ENCODE results near the gene CHTOP.
"Not testable (repeated sequence)": the region's sequence is repeated elsewhere in the genome, so short reads cannot be mapped to it uniquely, and the experiment has no call there.

Gene CHTOP, protein sequence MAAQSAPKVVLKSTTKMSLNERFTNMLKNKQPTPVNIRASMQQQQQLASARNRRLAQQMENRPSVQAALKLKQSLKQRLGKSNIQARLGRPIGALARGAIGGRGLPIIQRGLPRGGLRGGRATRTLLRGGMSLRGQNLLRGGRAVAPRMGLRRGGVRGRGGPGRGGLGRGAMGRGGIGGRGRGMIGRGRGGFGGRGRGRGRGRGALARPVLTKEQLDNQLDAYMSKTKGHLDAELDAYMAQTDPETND
- total RNA-seq: 97.8 to 134 (median 110) reads per million in 4 donors

- DNase-seq: peak; percentile 85 to 98 (median 91)
Measured at GRCh38 chr1:153633754-153634665, at the start of gene CHTOP. Gene CHTOP (plus strand): TSS chr1:153634066. CDS start chr1:153636589, 2,523 bp downstream.

- no peak for DNase-seq
Measured at GRCh38 chr1:153585006-153585405, 48.9 kb upstream of the CHTOP start.

GRCh38 chr1:153586347-153586746 lies 47.5 kb upstream of the CHTOP start:
- DNase-seq: no peak

DNA sequence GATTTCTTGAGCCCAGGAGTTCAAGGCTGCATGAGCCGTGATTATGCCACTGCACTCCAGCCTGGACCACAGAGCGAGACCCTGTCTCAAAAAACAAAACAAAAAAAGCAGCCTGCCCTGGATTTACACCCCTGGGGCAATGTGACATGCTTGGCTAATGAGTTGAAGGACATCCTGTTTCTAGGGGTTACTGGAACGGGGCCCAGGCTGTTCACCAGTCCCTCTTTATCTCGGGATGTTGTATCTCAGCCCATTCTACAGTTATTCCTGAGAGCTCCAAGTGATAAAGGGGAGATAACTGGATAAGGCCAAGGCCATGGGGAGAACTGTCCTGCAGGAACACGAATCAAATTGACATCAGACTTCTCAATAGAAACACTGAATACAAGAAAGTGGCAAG lies 46.6 kb upstream of the CHTOP start:
- no peak for DNase-seq

- DNase-seq: not testable (repeated sequence)
Measured at GRCh38 chr1:153588033-153588432, 45.8 kb upstream of the CHTOP start.

DNA sequence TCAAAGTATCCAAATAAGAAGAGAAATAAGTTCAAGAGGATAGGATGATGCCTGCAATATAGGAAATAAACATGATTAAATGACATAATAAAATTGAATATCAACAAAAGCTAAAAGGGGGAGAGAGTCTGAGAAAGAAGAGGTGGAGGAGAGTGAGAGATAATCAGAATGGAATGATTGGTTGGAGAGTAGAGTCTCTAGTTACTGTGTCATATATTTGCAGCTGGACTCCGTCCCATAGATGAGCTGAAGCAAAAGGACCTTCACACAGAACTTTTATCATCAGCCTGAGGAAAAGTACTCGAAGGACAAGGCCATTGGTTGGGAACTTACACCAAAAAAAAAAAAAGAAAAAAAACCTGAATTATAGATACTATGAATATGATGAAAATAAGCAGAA lies 45.4 kb upstream of the CHTOP start:
- no peak for DNase-seq

DNA sequence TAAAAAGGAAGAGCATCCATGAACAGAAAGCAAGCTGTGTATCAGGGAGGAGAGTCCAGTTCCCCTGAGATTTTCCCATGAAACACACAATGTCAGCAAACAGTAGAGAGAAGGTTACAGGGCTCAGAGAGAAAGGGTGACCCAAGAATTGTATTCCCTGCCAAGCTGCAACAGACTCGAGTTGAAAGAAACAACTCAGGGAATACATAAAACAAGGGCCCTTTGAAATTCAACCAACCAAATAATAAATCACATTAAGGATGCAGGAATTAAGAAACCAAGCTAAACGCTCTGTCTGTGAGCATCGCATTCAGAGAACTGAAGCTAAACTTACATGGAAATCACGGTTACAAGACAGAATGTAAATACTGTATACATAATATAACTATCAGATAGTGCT lies 41.1 kb upstream of the CHTOP start:
- no peak for DNase-seq

GRCh38 chr1:153597206-153597605 lies 36.7 kb upstream of the CHTOP start:
- DNase-seq: peak in 1 of 5 donors; percentile 8

- peak in 1 of 5 donors; percentile 45 for DNase-seq
Measured at GRCh38 chr1:153598309-153599172, 35.3 kb upstream of the CHTOP start.

DNA sequence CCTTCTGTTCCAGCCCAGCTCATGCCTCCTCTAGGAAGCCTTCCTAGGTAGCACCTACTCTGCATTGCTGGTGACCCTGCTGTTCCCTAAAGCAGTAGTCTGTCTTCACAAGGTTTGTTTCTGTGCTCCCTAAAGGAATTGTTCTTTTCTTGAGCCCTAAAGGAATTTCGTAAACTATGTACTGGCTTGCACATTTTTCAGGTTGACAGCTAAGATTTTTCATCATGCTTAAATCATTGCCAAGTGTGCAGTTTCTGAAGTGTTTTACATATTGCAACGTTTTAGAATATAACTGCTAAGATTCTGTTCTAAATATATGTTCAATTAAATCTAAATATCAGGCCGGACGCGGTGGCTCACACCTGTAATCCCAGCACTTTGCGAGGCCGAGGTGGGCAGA lies 34.0 kb upstream of the CHTOP start:
- DNase-seq: no peak

DNA sequence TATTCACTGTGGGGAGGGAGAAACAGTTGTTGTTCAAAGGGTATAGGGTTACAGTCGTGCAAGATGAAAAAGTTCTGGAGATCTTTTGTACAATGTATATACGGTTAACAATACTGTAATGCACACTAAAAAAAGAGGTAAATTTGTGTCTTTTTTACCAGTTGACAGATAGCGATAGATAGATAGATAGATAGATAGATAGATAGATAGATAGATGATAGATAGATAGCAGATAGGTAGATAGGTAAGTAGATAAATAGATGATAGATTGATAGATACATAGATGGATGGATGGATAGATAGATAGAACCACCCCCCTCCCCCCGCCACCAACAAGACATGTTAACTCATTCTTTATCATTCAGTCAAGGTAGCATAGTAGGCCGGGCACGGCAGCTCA lies 31.1 kb upstream of the CHTOP start:
- no peak for DNase-seq

GRCh38 chr1:153606194-153606593 lies 27.7 kb upstream of the CHTOP start:
- no peak for DNase-seq

GRCh38 chr1:153607381-153607780 lies 26.5 kb upstream of the CHTOP start:
- DNase-seq: no peak

GRCh38 chr1:153608089-153608682 lies 25.7 kb upstream of the CHTOP start:
- DNase-seq: no peak

- no peak for DNase-seq
Measured at GRCh38 chr1:153608742-153609584, 24.9 kb upstream of the CHTOP start.

GRCh38 chr1:153609585-153609907 lies 24.3 kb upstream of the CHTOP start:
- DNase-seq: no peak

- no peak for DNase-seq
Measured at GRCh38 chr1:153610334-153610733, 23.5 kb upstream of the CHTOP start.

DNA sequence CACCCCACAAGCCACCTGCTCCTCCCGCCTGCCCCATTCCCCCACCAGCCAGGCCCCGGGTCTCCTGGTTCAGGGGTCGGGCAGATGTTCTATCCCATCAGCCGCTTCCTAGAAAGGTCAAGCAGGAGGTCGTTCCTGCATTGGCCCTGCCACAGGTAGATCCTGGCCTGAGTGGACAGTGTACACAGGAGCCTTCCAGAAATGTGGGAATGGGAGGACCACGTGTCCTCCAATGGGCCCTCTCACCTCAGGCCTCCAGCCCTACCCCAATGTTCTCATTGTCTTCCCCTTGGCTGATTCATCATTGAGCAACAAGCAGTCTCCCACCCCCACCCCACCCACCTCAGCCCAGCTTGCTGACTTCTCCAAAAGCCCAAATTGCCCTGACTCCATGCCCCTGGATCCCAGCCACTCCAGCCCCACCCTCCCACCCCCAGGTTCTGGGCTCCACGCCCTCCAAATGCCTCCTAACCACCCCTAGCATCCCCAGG lies 23.0 kb upstream of the CHTOP start:
- no peak for DNase-seq

GRCh38 chr1:153611356-153611755 lies 22.5 kb upstream of the CHTOP start:
- DNase-seq: no peak

DNA sequence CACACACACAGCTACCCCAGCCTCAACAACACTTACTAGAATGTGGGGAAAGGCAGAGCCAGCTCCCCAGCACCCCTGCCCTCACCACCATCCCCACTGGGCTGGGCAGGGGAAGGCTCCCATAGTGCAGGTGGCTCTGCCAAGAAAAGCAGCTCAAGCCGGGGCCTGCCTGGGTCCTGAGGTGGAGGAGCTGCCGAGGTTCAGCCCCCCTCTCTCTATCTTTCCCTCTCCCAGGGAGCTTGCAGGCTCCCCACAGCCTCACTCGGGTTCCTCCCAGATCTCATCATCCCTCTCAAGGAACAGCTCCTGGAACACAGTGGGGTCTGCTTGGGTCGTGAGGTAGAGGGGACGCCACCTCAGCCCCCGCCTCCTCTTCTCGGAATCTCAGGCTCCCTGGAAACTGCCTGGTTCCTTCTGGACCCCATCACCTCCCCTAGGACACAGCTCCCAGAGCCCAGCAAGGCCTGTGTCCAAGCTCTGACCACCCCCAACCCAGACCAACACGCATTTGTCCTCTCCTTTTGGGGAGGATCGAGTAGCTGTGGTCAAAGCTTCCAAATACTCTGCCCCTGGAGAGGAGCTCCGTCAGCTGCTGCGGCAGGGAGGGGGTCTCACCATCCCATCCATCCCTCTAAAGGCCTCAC lies 21.6 kb upstream of the CHTOP start:
- DNase-seq: no peak

DNA sequence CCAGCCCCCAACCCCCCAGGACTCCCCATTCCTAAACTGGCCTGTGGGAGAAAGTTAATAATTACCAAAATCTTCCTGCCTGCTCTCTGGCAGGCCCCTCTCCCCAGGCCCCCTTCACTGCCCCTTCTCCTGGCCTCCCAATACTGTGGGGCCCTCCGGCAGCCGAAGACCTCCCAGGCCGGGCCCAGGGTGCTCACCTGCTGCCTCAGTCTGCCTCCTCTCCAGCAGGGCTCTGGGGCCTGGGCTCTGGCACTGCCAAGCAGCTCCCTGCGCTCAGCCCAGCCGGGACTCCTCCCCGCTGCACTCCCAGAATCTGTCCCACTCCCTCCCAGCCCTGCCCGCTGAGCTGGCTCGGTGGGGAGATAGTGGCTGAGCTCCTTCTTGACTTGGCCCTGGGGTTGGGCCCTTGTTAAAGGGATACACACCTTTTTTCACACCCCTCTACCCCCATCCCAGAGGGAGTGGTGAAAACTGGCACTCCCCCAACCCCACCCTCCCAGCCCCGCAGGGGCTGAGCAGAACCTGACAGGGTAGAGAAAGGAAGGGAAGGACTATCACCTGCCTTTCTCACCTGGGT lies 21.0 kb upstream of the CHTOP start, which contains the start of gene S100A16:
Gene S100A16 (minus strand): TSS at position 383 of the 577 bp plus-strand sequence. CDS start 4,986 bp downstream, outside the sequence.
- DNase-seq: no peak
